ENCODE results near the gene KCNG1.

- TF ChIP-seq CTCF (conservative IDR thresholded peaks at IDR 0.05; ENCODE audit: low read depth in 2 of 2) = no peak
- TF ChIP-seq POLR2AphosphoS5 (IDR thresholded peaks at IDR 0.05; ENCODE audit: low read depth) = no peak
- no peak for TF ChIP-seq NANOG (IDR thresholded peaks at IDR 0.05; ENCODE audit: borderline replicate concordance)
- TF ChIP-seq REST (IDR thresholded peaks at IDR 0.05; ENCODE audit: unreplicated experiment) = no peak
- no peak for TF ChIP-seq EZH2 (IDR thresholded peaks at IDR 0.05; ENCODE audit: low read depth, unreplicated experiment)
- TF ChIP-seq CREB1 (CRISPR knock-in tag; IDR thresholded peaks at IDR 0.05; ENCODE audit: low read depth) = no peak
- no peak for TF ChIP-seq EZH2phosphoT487 (IDR thresholded peaks at IDR 0.05; ENCODE audit: unreplicated experiment)
- no peak for TF ChIP-seq STAT1 (IDR thresholded peaks at IDR 0.05; ENCODE audit: unreplicated experiment)
- TF ChIP-seq ZNF331 (CRISPR knock-in tag; IDR thresholded peaks at IDR 0.05; ENCODE audit: low read depth) = no peak
- no peak for TF ChIP-seq JUNB (IDR thresholded peaks at IDR 0.05; ENCODE audit: unreplicated experiment)
- TF ChIP-seq ZNF462 (CRISPR knock-in tag; IDR thresholded peaks at IDR 0.05) = no peak
Observed at GRCh38 chr20:51065615-51066014, 42.7 kb upstream of the KCNG1 start.
